Fibroblast of skin of back (primary cell): Measurements from ENCODE around the gene TBCD.
A peak's percentile ranks its signal among the peaks of the same experiment; 100 is the strongest.

Experiments used
- DNase-seq: peaks from one replicate; pipeline ENCODE4 v3.0.0-alpha.2; 2013

The TBCD gene

GRCh38 chr17:82791532-82791931, 39.7 kb downstream of the TBCD start:
- DNase-seq = peak; percentile 67

GRCh38 chr17:82793974-82794630, 42.2 kb downstream of the TBCD start:
- no peak for DNase-seq

GRCh38 chr17:82794781-82795482, 43.1 kb downstream of the TBCD start:
- peak; percentile 28 for DNase-seq

- DNase-seq = no peak
Measured at GRCh38 chr17:82795615-82796014, 43.8 kb downstream of the TBCD start.

- DNase-seq = no peak
Measured at GRCh38 chr17:82797061-82797460, 45.2 kb downstream of the TBCD start.

GRCh38 chr17:82798752-82799151, 46.9 kb downstream of the TBCD start:
- no peak for DNase-seq

DNA sequence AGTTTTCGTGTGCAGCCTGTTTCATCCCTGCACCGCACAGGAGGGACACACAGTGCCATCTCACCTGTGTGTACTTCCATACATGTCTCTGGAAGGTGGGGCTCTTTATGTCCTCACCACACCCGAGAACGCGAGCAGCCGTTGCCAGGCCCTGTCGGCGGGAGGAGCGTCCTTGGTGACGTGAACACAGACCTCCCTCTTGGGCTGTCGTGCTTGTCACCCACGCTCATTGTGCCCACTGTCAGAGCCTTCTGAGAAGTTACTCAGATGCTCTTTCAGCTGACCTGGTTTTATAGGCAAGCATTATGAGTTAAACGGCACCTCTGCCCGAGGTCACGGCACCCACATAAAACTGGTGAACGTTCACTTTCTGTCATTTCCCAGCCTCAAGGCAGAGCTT, 47.7 kb downstream of the TBCD start:
- DNase-seq = no peak

DNA sequence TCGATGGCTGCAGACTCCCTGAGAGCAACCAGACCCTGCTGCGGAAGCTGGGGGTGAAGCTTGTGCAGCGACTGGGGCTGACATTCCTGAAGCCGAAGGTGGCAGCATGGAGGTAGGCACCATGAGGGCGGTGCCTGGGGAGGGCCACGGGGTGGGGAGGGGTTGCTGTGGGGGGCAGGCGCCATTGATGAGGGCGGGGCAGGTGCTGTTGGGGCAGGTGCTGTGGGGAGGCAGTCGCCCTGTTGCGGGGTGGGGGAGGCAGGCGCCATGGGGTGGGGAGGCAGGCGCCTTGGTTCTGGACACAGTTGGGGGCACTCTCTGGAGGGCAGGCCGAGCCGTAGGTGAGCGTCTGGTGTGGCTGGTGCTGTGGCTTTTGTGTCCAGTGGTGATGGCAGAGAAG, 49.0 kb downstream of the TBCD start:
- DNase-seq = no peak

DNA sequence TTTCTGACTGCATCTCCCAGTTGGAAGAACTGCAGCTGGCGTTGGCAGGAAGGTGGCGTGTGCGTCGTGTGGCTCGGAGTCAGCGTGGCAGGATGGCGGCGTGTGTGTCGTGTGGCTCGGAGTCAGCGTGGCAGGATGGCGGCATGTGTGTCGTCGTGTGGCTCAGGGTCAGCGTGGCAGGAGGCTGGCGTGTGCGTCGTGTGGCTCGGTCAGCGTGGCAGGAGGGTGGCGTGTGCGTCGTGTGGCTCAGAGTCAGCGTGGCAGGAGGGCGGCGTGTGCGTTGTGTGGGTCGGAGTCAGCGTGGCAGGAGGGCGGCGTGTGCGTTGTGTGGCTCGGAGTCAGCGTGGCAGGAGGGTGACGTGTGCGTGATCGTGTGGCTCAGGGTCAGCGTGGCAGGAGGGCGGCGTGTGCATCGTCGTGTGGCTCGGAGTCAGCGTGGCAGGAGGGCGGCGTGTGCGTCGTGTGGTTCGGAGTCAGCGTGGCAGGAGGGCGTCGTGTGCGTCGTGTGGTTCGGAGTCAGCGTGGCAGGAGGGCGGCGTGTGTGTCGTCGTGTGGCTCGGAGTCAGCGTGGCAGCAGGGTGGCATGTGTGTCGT, 49.6 kb downstream of the TBCD start:
- DNase-seq = no peak

- peak; percentile 44 for DNase-seq
Measured at GRCh38 chr17:82802075-82802780, 50.4 kb downstream of the TBCD start.

- DNase-seq = no peak
Measured at GRCh38 chr17:82803185-82803584, 51.3 kb downstream of the TBCD start.

DNA sequence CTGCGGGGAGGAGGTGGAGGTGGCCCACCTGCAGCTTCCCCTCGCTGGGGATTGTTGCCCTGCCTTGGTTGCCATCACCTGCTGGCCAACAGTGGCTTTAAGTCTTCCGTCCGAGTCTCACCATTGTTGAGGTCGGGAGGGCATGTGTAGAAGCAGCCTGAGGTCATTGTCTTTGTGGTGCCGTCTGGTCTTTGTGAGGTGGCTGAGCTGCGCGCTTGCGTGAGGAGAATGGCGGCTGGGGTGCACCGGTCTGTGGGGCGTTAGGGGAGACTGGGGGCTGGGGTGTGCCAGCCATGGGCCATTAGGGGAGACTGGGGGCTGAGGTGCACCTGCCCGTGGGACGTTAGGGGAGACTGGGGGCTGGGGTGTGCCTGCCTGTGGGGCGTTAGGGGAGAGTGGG, 51.7 kb downstream of the TBCD start:
- DNase-seq = no peak

- no peak for DNase-seq
Measured at GRCh38 chr17:82804442-82805191, 52.8 kb downstream of the TBCD start.

DNA sequence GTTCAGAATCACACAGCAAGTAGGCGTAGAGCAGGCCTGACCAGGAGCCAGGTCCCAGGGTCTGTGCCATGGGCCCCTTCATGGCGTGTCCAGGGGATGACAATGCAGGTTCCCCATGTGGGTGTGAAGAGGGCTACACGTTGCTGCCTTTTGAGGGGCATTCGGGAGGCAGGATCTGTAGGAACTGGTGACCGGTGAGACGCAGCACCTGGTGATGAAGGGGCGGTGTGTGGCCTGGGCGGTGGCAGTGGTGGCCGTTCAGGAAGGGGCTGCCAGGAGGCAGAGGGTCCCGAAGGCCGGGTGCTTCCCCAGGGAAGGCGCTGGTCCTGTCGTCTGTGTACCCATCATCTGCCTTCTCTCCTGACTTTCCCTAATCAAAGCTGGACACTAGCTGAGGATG, 53.4 kb downstream of the TBCD start:
- DNase-seq = no peak

- no peak for DNase-seq
Measured at GRCh38 chr17:82805823-82806222, 54.0 kb downstream of the TBCD start.

- DNase-seq = no peak
Measured at GRCh38 chr17:82806645-82807044, 54.8 kb downstream of the TBCD start.

- no peak for DNase-seq
Measured at GRCh38 chr17:82807101-82807500, 55.2 kb downstream of the TBCD start.

DNA sequence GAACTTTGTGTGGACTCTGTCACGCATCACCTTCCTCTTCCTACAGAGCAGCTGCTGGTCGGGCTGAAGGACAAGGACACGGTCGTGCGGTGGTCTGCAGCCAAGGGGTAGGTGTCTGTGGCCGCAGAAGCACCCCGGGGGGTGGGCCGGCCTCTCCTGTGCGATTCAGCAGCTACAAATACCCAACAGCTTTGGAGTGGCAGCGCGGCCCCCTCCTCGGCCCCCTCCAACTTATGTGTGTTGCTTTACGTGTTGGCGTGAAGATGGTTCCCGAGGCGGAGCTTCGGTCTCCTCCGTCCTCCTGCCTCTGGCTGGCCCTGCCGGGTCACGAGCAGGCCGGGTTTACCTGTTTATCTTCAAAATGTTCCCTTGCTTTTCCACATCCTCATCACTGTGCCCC, 55.7 kb downstream of the TBCD start:
- DNase-seq = no peak

GRCh38 chr17:82808006-82808405, 56.1 kb downstream of the TBCD start:
- no peak for DNase-seq

DNA sequence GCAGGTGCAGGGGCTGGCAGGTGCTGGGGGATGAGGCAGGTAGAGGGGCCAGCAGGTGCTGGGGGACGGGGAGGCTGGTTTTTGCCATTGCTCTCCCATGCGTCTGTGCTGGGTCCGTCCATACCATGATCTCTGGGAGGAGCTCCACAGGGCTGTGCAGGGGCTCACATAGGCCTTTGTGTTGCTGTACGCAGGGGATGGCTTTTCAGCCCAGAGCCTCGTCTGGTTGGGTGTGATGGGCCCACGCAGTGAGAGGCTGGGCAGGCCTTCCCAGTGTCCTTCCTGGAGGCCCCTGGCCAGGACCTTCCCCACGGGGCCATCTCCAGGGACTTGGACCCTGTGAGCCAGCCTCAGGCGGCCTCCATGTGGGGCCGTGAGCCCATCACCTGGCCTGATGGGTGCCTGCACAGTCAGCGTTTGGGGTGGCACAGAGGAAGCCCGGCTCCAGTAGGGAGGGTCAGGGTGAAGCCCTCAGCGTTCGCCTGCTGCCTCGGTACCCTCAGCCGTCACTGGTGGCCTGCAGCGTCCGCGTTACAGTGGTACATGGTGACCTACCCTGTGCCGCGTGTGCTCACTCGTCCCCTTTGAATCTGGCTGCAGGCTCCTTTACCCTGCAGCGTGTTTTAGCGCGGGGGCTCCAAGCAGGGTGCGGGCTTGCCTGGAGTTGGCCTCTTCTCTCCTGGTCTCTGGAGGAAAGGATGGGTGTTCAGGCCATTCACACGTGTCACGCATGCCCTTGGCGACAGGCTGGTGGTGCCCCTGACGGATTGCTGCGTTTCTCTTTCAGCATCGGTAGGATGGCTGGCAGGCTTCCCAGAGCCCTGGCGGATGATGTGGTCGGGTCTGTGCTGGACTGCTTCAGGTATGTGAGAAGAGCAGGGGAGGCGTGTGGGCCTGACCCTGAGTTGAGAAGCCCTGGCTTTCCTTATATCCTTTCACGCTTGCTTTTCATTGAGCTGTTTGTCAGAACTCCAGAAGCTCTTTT, 57.3 kb downstream of the TBCD start:
- peak; percentile 5 for DNase-seq

- no peak for DNase-seq
Measured at GRCh38 chr17:82810644-82811430, 59.0 kb downstream of the TBCD start.
